ENCODE data around the gene RUSC2. TPM values are rescaled to one million over a fixed set of nuclear protein-coding genes. Genes with fewer than 3 reads are reported as not detected.

The RUSC2 gene
- total RNA-seq, 1 experiment from 2014 or later, result 11.6 TPM

DNA sequence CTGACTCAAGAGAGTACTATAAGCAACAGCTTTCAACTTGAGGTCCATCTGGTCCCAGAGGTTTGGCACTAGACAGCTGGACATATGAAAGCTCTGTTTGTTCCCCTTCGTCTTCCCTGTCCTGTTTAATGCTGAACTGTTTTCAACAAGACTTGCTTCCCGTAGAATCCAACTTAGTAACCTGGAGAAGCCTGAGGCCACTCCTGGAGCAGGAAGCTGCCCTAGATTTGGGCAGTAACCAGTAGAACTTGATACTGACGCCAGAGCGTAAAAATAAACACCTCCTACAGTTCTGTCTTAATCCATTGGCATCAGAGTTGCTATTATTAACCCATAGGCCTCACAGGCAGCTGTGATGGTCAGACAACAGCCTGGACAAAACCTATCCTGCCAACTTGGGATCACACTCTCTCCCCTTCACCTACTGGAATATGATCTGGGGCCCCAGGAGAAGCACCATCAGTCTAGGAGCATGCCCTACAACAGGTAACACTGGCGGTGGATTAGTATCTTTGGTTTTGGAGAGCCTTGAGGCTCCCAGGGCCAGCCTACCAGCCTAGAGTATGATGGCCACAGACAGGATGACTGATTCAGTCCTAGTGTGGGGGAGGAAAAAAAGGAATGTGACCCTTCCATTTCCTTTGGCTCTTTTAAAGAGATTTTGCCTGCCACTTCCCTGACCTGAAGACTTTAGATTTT is 29.2 kb downstream of the RUSC2 start:
- Histone ChIP-seq H3K9ac (ENCODE audit: low read length) (peak overlapping the region; percentile 18), H3K27ac (ENCODE audit: low read depth, low read length) (no peak overlapping the region), H3K79me2 (ENCODE audit: insufficient read depth, low read length) (peaks cover 10% of the 10 kb centered on the region), H3K27me3 (ENCODE audit: insufficient read depth, low read length) (no peaks in the 10 kb centered on the region), H2AFZ (ENCODE audit: low read depth, low read length, poor library complexity, severe bottlenecking) (no peak overlapping the region), H3K4me3 (replicated peaks in 1 of 2; ENCODE audit: low read depth in 1 of 2, low read length in 2 of 2) (peak overlapping the region in 1 of 2 experiments; percentile 13; a peak in 1 of 4 replicates), H3K9me3 (ENCODE audit: control insufficient read depth in 1 of 2, insufficient read depth in 1 of 2, low read depth in 1 of 2, low read length in 2 of 2) (no peaks in the 10 kb centered on the region), H4K20me1 (ENCODE audit: insufficient read depth) (no peaks in the 10 kb centered on the region), H3K36me3 (ENCODE audit: control insufficient read depth in 1 of 2, insufficient read depth in 2 of 2, low read length in 2 of 2) (no peaks in the 10 kb centered on the region), H3K4me1 (ENCODE audit: control insufficient read depth in 1 of 2, insufficient read depth in 2 of 2, low read length in 2 of 2) (peaks cover 46 to 70% of the 10 kb centered on the region in 2 experiments), H3K9me2 (ENCODE audit: insufficient read depth) (no peaks in the 10 kb centered on the region), H3K4me2 (ENCODE audit: low read length) (peak overlapping the region; percentile 70)
- RAD21 ChIA-PET (ENCODE audit: low non-redundant PET in 1 of 2, low total read pairs in 2 of 2, uncharacterized antibody in 2 of 2, unreplicated experiment in 2 of 2), result interaction anchor here in 1 of 2 experiments (1.1 kb wide), 1 partner anchor 34 kb away, joined by 3 read pairs; no protein-coding TSS in a partner anchor
- POLR2A ChIA-PET, result interaction anchor here (1.0 to 1.6 kb wide), 3 partner anchors 27 to 213 kb away, joined by 3 to 5 read pairs (median 4); partner anchors contain the start of genes CREB3, RUSC2 and TLN1
- ATAC-seq, result no peak
- intact Hi-C loops (cut with micrococcal nuclease), result no loop called here
- CTCF ChIA-PET, result interaction anchor here (1.1 kb wide), 1 partner anchor 11 kb away, joined by 3 read pairs; no protein-coding TSS in a partner anchor
- no TSS peak for BruUV-seq (replicated peaks)
- TF ChIP-seq EZH2phosphoT487 (IDR thresholded peaks at IDR 0.05; ENCODE audit: borderline replicate concordance), result no peak
- TF ChIP-seq EGR1 (IDR thresholded peaks at IDR 0.05; ENCODE audit: low read depth), result no peak
- TF ChIP-seq FOSL1 (IDR thresholded peaks at IDR 0.05; ENCODE audit: low read depth), result no peak
- TF ChIP-seq CBX3 (IDR thresholded peaks at IDR 0.05; ENCODE audit: low read depth), result no peak
- no peak for DNase-seq (ENCODE audit: low read depth, low spot score)

DNA sequence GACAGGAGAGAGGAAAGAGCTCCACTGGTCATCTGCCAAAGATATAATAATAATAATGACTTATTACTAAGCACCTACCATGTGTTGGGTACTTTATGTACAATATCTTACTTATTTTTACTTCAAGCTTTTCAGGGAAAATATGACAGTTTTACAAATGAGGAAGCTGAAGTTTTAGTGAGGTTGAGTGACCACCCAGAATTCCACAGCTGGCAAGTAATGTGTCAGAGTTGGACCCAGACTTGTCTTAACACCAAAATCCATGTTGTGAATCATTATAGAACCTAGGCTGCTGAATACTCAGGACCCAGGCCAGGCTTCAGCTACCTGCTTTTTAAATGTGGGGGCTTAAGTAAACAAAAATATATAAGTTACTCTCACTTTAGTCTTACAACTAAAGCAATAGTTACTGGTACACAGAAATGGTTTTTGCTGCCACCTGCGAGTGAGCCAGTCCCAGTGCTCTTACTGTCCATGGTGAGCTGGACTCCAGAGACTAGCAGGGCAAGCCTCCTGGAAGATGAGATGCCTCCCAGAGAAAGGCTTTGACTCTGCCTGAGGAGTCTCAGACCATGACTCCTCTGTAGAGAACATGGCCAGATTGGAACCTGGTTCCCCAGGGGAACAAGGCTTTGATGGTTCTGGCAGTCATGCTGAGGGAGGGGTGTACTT is 29.9 kb downstream of the RUSC2 start:
- Histone ChIP-seq H3K4me2 (ENCODE audit: low read length) (peak overlapping the region; percentile 70), H3K27me3 (ENCODE audit: insufficient read depth, low read length) (no peaks in the 10 kb centered on the region), H3K9me3 (ENCODE audit: control insufficient read depth in 1 of 2, insufficient read depth in 1 of 2, low read depth in 1 of 2, low read length in 2 of 2) (no peaks in the 10 kb centered on the region), H3K36me3 (ENCODE audit: control insufficient read depth in 1 of 2, insufficient read depth in 2 of 2, low read length in 2 of 2) (no peaks in the 10 kb centered on the region), H3K4me1 (ENCODE audit: control insufficient read depth in 1 of 2, insufficient read depth in 2 of 2, low read length in 2 of 2) (peaks cover 46 to 64% of the 10 kb centered on the region in 2 experiments), H4K20me1 (ENCODE audit: insufficient read depth) (no peaks in the 10 kb centered on the region), H3K27ac (ENCODE audit: low read depth, low read length) (no peak overlapping the region), H3K79me2 (ENCODE audit: insufficient read depth, low read length) (peaks cover 3% of the 10 kb centered on the region; the same call in 1 of the 2 replicates), H3K9me2 (ENCODE audit: insufficient read depth) (no peaks in the 10 kb centered on the region), H3K9ac (ENCODE audit: low read length) (peak overlapping the region; percentile 18; the same call in 1 of the 2 replicates), H3K4me3 (replicated peaks in 1 of 2; ENCODE audit: low read depth in 1 of 2, low read length in 2 of 2) (peak overlapping the region in 1 of 2 experiments; percentile 13; a peak in 1 of 4 replicates), H2AFZ (ENCODE audit: low read depth, low read length, poor library complexity, severe bottlenecking) (no peak overlapping the region)
- no peak for DNase-seq (ENCODE audit: low read depth, low spot score)
- CTCF ChIA-PET, result no interaction called here
- BruUV-seq (replicated peaks), result no TSS peak
- RAD21 ChIA-PET (ENCODE audit: low non-redundant PET in 1 of 2, low total read pairs in 2 of 2, uncharacterized antibody in 2 of 2, unreplicated experiment in 2 of 2), result no interaction called here
- intact Hi-C loops (cut with micrococcal nuclease), result no loop called here
- ATAC-seq, result no peak
- POLR2A ChIA-PET, result interaction anchor here (1.3 kb wide), 1 partner anchor 212 kb away, joined by 3 read pairs; the partner anchor contains the start of genes CREB3 and TLN1
- TF ChIP-seq POLR2AphosphoS5 (IDR thresholded peaks at IDR 0.05; ENCODE audit: low read depth, low read length), result no peak
- no peak for TF ChIP-seq CEBPB (IDR thresholded peaks at IDR 0.05; ENCODE audit: low read depth)
- TF ChIP-seq, protein P1, sequence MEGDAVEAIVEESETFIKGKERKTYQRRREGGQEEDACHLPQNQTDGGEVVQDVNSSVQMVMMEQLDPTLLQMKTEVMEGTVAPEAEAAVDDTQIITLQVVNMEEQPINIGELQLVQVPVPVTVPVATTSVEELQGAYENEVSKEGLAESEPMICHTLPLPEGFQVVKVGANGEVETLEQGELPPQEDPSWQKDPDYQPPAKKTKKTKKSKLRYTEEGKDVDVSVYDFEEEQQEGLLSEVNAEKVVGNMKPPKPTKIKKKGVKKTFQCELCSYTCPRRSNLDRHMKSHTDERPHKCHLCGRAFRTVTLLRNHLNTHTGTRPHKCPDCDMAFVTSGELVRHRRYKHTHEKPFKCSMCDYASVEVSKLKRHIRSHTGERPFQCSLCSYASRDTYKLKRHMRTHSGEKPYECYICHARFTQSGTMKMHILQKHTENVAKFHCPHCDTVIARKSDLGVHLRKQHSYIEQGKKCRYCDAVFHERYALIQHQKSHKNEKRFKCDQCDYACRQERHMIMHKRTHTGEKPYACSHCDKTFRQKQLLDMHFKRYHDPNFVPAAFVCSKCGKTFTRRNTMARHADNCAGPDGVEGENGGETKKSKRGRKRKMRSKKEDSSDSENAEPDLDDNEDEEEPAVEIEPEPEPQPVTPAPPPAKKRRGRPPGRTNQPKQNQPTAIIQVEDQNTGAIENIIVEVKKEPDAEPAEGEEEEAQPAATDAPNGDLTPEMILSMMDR (IDR thresholded peaks at IDR 0.05 in 2 of 3, conservative IDR thresholded peaks at IDR 0.05 in 1 of 3; ENCODE audit: borderline replicate concordance in 1 of 3, insufficient read depth in 1 of 3, low read depth in 2 of 3, low read length in 2 of 3), result no peak
- no peak for TF ChIP-seq CBX3 (IDR thresholded peaks at IDR 0.05; ENCODE audit: low read depth)
- TF ChIP-seq, protein P2, sequence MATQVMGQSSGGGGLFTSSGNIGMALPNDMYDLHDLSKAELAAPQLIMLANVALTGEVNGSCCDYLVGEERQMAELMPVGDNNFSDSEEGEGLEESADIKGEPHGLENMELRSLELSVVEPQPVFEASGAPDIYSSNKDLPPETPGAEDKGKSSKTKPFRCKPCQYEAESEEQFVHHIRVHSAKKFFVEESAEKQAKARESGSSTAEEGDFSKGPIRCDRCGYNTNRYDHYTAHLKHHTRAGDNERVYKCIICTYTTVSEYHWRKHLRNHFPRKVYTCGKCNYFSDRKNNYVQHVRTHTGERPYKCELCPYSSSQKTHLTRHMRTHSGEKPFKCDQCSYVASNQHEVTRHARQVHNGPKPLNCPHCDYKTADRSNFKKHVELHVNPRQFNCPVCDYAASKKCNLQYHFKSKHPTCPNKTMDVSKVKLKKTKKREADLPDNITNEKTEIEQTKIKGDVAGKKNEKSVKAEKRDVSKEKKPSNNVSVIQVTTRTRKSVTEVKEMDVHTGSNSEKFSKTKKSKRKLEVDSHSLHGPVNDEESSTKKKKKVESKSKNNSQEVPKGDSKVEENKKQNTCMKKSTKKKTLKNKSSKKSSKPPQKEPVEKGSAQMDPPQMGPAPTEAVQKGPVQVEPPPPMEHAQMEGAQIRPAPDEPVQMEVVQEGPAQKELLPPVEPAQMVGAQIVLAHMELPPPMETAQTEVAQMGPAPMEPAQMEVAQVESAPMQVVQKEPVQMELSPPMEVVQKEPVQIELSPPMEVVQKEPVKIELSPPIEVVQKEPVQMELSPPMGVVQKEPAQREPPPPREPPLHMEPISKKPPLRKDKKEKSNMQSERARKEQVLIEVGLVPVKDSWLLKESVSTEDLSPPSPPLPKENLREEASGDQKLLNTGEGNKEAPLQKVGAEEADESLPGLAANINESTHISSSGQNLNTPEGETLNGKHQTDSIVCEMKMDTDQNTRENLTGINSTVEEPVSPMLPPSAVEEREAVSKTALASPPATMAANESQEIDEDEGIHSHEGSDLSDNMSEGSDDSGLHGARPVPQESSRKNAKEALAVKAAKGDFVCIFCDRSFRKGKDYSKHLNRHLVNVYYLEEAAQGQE (IDR thresholded peaks at IDR 0.05; ENCODE audit: low read depth), result no peak
- no peak for TF ChIP-seq SRF (IDR thresholded peaks at IDR 0.05; ENCODE audit: low read depth)
- TF ChIP-seq RAD21 (IDR thresholded peaks at IDR 0.05; ENCODE audit: low read depth), result no peak
- no peak for TF ChIP-seq FOSL1 (IDR thresholded peaks at IDR 0.05; ENCODE audit: low read depth)
- no peak for TF ChIP-seq EZH2 (IDR thresholded peaks at IDR 0.05)
- TF ChIP-seq EGR1 (IDR thresholded peaks at IDR 0.05; ENCODE audit: low read depth), result no peak
- TF ChIP-seq, protein P3, sequence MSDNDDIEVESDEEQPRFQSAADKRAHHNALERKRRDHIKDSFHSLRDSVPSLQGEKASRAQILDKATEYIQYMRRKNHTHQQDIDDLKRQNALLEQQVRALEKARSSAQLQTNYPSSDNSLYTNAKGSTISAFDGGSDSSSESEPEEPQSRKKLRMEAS (IDR thresholded peaks at IDR 0.05), result no peak
- no peak for TF ChIP-seq EZH2phosphoT487 (IDR thresholded peaks at IDR 0.05; ENCODE audit: borderline replicate concordance)

All from HCT116 (cell line).